Measurements from ENCODE around the gene KLHL24.

- no peak for TF ChIP-seq POLR2A (IDR thresholded peaks at IDR 0.05; ENCODE audit: low read length)
- no peak for TF ChIP-seq GATA1 (IDR thresholded peaks at IDR 0.05; ENCODE audit: low read depth, low read length)
Measured at GRCh38 chr3:183586477-183586876, 48.9 kb upstream of the KLHL24 start.
